Measurements from ENCODE around the gene PDE9A.

DNA sequence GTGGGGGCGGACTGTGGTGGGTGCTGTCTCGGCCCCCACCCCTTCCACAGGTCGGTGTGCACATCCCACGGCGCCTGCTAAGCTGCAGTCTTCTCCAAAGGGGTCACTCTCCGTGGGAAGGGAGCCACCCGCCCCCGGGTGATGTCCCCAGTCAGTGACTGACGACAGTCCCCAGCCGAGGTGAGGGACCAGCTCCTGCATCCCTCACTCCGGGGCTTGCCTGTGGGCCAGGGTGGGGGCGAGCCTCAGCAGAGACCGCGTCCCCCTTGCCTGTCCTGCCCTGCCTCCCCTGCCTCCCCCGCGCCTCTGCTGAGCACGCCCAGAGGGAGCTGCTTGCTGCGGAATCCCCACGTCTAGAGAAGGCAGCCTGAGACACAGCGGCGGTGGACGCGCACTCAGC, 35.9 kb upstream of the PDE9A start:
- TF ChIP-seq POLR2A (IDR thresholded peaks at IDR 0.05) (no peak), CTCF (IDR thresholded peaks at IDR 0.05 in 8 of 11, conservative IDR thresholded peaks at IDR 0.05 in 3 of 11) (no peak)

Data from spleen (tissue), 7 donors.